HepG2 (cell line): ENCODE measurements around the gene NEU1. TPM values are rescaled to one million over a fixed set of nuclear protein-coding genes. Genes with fewer than 3 reads are reported as not detected.

ENCODE experiments used
- CTCF ChIP-seq: sonication (generic); formaldehyde crosslinking; IDR thresholded peaks from 2 replicates; pipeline ENCODE4 v1.5.0; 2020; ENCODE audit warnings: mild to moderate bottlenecking, missing genetic modification reagents, moderate library complexity
- E2F2 ChIP-seq: sonication (generic); formaldehyde crosslinking; IDR thresholded peaks from 2 replicates; pipeline ENCODE4 v1.4.0; 2020; ENCODE audit warnings: missing genetic modification reagents, borderline replicate concordance
- MAZ ChIP-seq, 2 experiments: sonication (generic) in 1 of 2; formaldehyde crosslinking in 1 of 2; IDR thresholded peaks; 2 replicates each; pipeline versions ENCODE4 v1.5.0 to v1.6.1; 2012 to 2020; ENCODE audit warnings: low read depth in 2 of 2, mild to moderate bottlenecking in 2 of 2, borderline replicate concordance in 1 of 2, improper control_type of control experiment in 1 of 2, low read length in 1 of 2, missing genetic modification reagents in 1 of 2, moderate library complexity in 1 of 2
- NAIF1 ChIP-seq: sonication (generic); formaldehyde crosslinking; IDR thresholded peaks from 2 replicates; pipeline ENCODE4 v1.5.0; 2020; ENCODE audit warnings: mild to moderate bottlenecking, missing genetic modification reagents, borderline replicate concordance
- NFE2 ChIP-seq: sonication (generic); formaldehyde crosslinking; IDR thresholded peaks from 2 replicates; pipeline ENCODE4 v1.4.0; 2020; ENCODE audit warnings: missing genetic modification reagents
- NFIB ChIP-seq: sonication (generic); formaldehyde crosslinking; IDR thresholded peaks from 2 replicates; pipeline ENCODE4 v1.9.0; 2021; ENCODE audit warnings: missing genetic modification reagents, mild to moderate bottlenecking, borderline replicate concordance
- PITX1 ChIP-seq: sonication (generic); formaldehyde crosslinking; IDR thresholded peaks from 2 replicates; pipeline ENCODE4 v1.5.1; 2020; ENCODE audit warnings: mild to moderate bottlenecking, missing genetic modification reagents
- PRDM15 ChIP-seq: sonication (generic); formaldehyde crosslinking; IDR thresholded peaks from 2 replicates; pipeline ENCODE4 v1.4.0; 2020; ENCODE audit warnings: missing genetic modification reagents
- SOX6 ChIP-seq, 2 experiments: fragments of 450-650 bp in 1 of 2; sonication (generic) in 1 of 2; formaldehyde crosslinking in 1 of 2; IDR thresholded peaks; 2 replicates each; pipeline versions ENCODE4 v1.4.0 to v1.6.1; 2017 to 2020; ENCODE audit warnings: antibody characterized with exemption in 1 of 2, mild to moderate bottlenecking in 1 of 2, missing genetic modification reagents in 1 of 2
- SPEN ChIP-seq: sonication (generic); formaldehyde crosslinking; IDR thresholded peaks from 2 replicates; pipeline ENCODE4 v1.5.1; 2020; ENCODE audit warnings: low read depth, mild to moderate bottlenecking, missing genetic modification reagents
- ZBTB1 ChIP-seq: sonication (generic); formaldehyde crosslinking; IDR thresholded peaks from 2 replicates; pipeline ENCODE4 v1.4.0; 2020; ENCODE audit warnings: missing genetic modification reagents, borderline replicate concordance
- ZBTB2 ChIP-seq: sonication (generic); formaldehyde crosslinking; IDR thresholded peaks from 2 replicates; pipeline ENCODE4 v1.8.0; 2022; ENCODE audit warnings: low read depth, missing genetic modification reagents
- ZKSCAN8 ChIP-seq: IDR thresholded peaks from 2 replicates; pipeline ENCODE4 v1.6.1; 2016; ENCODE audit warnings: borderline replicate concordance, missing genetic modification reagents, missing compliant biosample characterization
- ZNF124 ChIP-seq: sonication (generic); formaldehyde crosslinking; IDR thresholded peaks from 2 replicates; pipeline ENCODE4 v1.4.0; 2020; ENCODE audit warnings: missing genetic modification reagents
- ZNF230 ChIP-seq: sonication (generic); formaldehyde crosslinking; IDR thresholded peaks from 2 replicates; pipeline ENCODE4 v1.4.0; 2020; ENCODE audit warnings: mild to moderate bottlenecking, missing genetic modification reagents
- ZNF451 ChIP-seq: sonication (generic); formaldehyde crosslinking; IDR thresholded peaks from 2 replicates; pipeline ENCODE4 v1.5.0; 2020; ENCODE audit warnings: mild to moderate bottlenecking, missing genetic modification reagents
- polyA plus RNA-seq, 8 experiments: library from polyadenylated mRNA; depleted of rRNA in 3 of 8; stranded (reverse) in 7 of 8; unstranded in 1 of 8; fragments of >200 nt; fragmentation: Illumina TruSeq in 4 of 8; extraction: Trizol in 4 of 8; gene quantifications; 2 replicates each; pipeline versions ENCODE4 v1.2.1 to v1.2.3, GENCODE V29; 2011 to 2016; ENCODE audit warnings: low read depth in 4 of 8, missing spikeins in 1 of 8, mixed read lengths in 1 of 8; ENCODE audit not compliant: insufficient read depth in 1 of 8
- total RNA-seq, 5 experiments: library from RNA; depleted of rRNA; stranded (reverse); fragments of >200 nt; fragmentation: Illumina TruSeq; extraction: Trizol; gene quantifications; 2 replicates each; pipeline ENCODE4 v1.2.3, GENCODE V29; 2016; ENCODE audit warnings: low read depth in 1 of 5
- TF ChIP-seq, protein P1 (sequence below): sonication (generic); formaldehyde crosslinking; IDR thresholded peaks from 2 replicates; pipeline ENCODE4 v1.9.0; 2021; ENCODE audit warnings: missing genetic modification reagents, mild to moderate bottlenecking, borderline replicate concordance

The NEU1 gene
- total and polyA plus RNA-seq, 2 of the 13 experiments (the other 11 are each of a cell fraction or from before 2014, with no cell fraction given), result 215 to 297 TPM

GRCh38 chr6:31815025-31815838 lies 47.4 kb downstream of the NEU1 start, which contains the start of the genes HSPA1A and HSPA1L (continued):
- TF ChIP-seq PRDM15, result no peak
- no peak for TF ChIP-seq ZKSCAN8 (CRISPR knock-in tag)
- no peak for TF ChIP-seq ZNF230
- TF ChIP-seq PITX1 (CRISPR knock-in tag), result no peak
- TF ChIP-seq SOX6 (IDR thresholded peaks at IDR 0.05), result no peak
- TF ChIP-seq SOX6 (CRISPR knock-in tag; IDR thresholded peaks at IDR 0.05), result peak; percentile 20; the same call in 1 of the 2 replicates
- TF ChIP-seq ZBTB1 (CRISPR knock-in tag), result no peak
- no peak for TF ChIP-seq E2F2 (CRISPR knock-in tag)
- TF ChIP-seq CTCF (CRISPR knock-in tag), result no peak
- TF ChIP-seq MAZ (IDR thresholded peaks at IDR 0.05; ENCODE audit: borderline replicate concordance, low read depth, low read length), result peak; percentile 86; the same call in 1 of the 2 replicates
- peak; percentile 40; the same call in 1 of the 2 replicates for TF ChIP-seq MAZ (CRISPR knock-in tag; IDR thresholded peaks at IDR 0.05; ENCODE audit: low read depth)
- TF ChIP-seq ZNF451 (CRISPR knock-in tag), result 0 out of 2 replicates have a peak, but pooled peaks have one; percentile 35
- no peak for TF ChIP-seq NAIF1 (CRISPR knock-in tag)
- peak; percentile 66 for TF ChIP-seq SPEN (CRISPR knock-in tag)
- TF ChIP-seq ZNF124 (CRISPR knock-in tag), result no peak
- TF ChIP-seq, protein P1, sequence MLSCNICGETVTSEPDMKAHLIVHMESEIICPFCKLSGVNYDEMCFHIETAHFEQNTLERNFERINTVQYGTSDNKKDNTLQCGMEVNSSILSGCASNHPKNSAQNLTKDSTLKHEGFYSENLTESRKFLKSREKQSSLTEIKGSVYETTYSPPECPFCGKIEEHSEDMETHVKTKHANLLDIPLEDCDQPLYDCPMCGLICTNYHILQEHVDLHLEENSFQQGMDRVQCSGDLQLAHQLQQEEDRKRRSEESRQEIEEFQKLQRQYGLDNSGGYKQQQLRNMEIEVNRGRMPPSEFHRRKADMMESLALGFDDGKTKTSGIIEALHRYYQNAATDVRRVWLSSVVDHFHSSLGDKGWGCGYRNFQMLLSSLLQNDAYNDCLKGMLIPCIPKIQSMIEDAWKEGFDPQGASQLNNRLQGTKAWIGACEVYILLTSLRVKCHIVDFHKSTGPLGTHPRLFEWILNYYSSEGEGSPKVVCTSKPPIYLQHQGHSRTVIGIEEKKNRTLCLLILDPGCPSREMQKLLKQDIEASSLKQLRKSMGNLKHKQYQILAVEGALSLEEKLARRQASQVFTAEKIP (CRISPR knock-in tag), result no peak
- peak; percentile 41; the same call in 1 of the 2 replicates for TF ChIP-seq ZBTB2
- no peak for TF ChIP-seq NFE2 (CRISPR knock-in tag)
- no peak for TF ChIP-seq NFIB (CRISPR knock-in tag)
